IPS-18a (cell line): ENCODE results near the gene TUBA8.
"Not testable (repeated sequence)": the region's sequence is repeated elsewhere in the genome, so short reads cannot be mapped to it uniquely, and the experiment has no call there.

Source experiments
- H3K27ac ChIP-seq: one replicate; pipeline ENCODE4 v1.5.1; 2013; ENCODE audit warnings: low read length
- H3K27me3 ChIP-seq: one replicate; pipeline ENCODE4 v1.6.1; 2013; ENCODE audit warnings: mild to moderate bottlenecking, low read length; ENCODE audit not compliant: control insufficient read depth, insufficient read depth
- H3K36me3 ChIP-seq: one replicate; pipeline ENCODE4 v1.6.1; 2013; ENCODE audit warnings: low read depth, low read length; ENCODE audit not compliant: control insufficient read depth
- H3K4me1 ChIP-seq: one replicate; pipeline ENCODE4 v1.6.1; 2013; ENCODE audit warnings: low read depth, low read length; ENCODE audit not compliant: control insufficient read depth
- H3K4me3 ChIP-seq: one replicate; pipeline ENCODE4 v1.5.1; 2013; ENCODE audit warnings: low read length
- H3K9ac ChIP-seq: one replicate; pipeline ENCODE4 v1.6.1; 2013; ENCODE audit warnings: mild to moderate bottlenecking, low read length, moderate library complexity
- H3K9me3 ChIP-seq: one replicate; pipeline ENCODE4 v1.6.1; 2013; ENCODE audit warnings: low read depth, low read length; ENCODE audit not compliant: control insufficient read depth

Gene TUBA8

DNA sequence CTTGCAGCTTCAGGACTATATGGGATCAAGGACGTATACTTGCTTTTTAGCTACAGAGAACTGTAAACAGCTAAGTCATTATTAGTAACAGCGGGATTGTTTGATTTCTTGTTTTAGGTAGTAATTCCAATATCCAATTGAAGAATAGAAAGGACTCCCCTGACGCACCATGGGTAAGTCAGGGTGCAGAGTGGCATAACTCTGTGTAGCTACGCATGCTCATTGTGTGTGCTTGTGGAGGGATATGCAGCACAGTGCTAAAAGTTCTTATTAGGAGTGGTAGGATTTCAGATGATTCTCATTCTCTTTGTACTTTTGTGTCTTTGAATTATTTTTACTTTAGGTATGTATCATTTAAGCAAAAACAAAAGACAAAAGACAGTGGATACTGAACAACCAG lies 40.6 kb upstream of the TUBA8 start:
- H3K4me3 ChIP-seq: no peak overlapping the region
- H3K27me3 ChIP-seq: no peaks in the 10 kb centered on the region
- no peaks in the 10 kb centered on the region for H3K36me3 ChIP-seq
- H3K4me1 ChIP-seq: no peaks in the 10 kb centered on the region
- no peak overlapping the region for H3K27ac ChIP-seq
- no peaks in the 10 kb centered on the region for H3K9me3 ChIP-seq
- H3K9ac ChIP-seq: no peak overlapping the region

GRCh38 chr22:18070556-18071306 lies 39.9 kb upstream of the TUBA8 start:
- no peak overlapping the region for H3K9ac ChIP-seq
- no peaks in the 10 kb centered on the region for H3K36me3 ChIP-seq
- no peak overlapping the region for H3K27ac ChIP-seq
- H3K27me3 ChIP-seq: no peaks in the 10 kb centered on the region
- H3K9me3 ChIP-seq: no peaks in the 10 kb centered on the region
- H3K4me1 ChIP-seq: no peaks in the 10 kb centered on the region
- no peak overlapping the region for H3K4me3 ChIP-seq

DNA sequence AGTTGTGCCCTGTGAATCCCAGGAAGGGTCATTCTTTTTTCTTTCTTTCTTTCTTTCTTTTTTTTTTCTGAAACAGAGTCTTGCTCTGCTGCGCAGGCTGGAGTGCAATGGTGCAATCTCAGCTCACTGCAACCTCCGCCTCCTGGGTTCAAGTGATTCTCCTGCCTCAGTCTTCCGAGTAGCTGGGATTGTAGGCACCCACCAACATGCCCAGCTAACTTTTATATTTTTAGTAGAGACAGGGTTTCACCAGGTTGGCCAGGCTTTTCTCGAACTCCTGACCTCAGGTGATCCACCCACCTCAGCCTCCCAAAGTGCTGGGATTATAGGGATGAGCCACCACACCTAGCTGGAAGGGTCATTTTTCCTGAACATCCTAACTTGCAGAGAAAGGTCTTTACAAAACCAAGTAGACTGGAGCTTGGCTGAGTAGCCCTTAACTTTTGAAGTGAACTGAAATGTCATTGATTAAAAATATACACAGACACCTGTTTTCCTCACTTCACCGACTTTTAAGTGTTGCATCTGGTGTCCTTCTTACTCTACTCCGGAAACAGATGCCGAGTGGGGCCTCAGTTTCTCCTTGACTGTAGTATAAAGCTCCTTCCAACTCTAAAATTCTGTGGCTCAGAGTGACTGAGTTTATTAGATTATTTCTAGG lies 39.2 kb upstream of the TUBA8 start:
- H3K9me3 ChIP-seq, H3K9ac ChIP-seq, H3K36me3 ChIP-seq, H3K4me1 ChIP-seq, H3K4me3 ChIP-seq, H3K27me3 ChIP-seq, H3K27ac ChIP-seq: not testable (repeated sequence)

GRCh38 chr22:18071968-18072310 lies 38.7 kb upstream of the TUBA8 start:
- H3K9me3 ChIP-seq: no peaks in the 10 kb centered on the region
- no peak overlapping the region for H3K4me3 ChIP-seq
- no peak overlapping the region for H3K9ac ChIP-seq
- no peaks in the 10 kb centered on the region for H3K27me3 ChIP-seq
- H3K4me1 ChIP-seq: peaks cover 2% of the 10 kb centered on the region
- H3K27ac ChIP-seq: no peak overlapping the region
- H3K36me3 ChIP-seq: no peaks in the 10 kb centered on the region

GRCh38 chr22:18073467-18073866 lies 37.1 kb upstream of the TUBA8 start:
- no peaks in the 10 kb centered on the region for H3K27me3 ChIP-seq
- no peak overlapping the region for H3K9ac ChIP-seq
- no peaks in the 10 kb centered on the region for H3K36me3 ChIP-seq
- H3K27ac ChIP-seq: no peak overlapping the region
- H3K9me3 ChIP-seq: no peaks in the 10 kb centered on the region
- H3K4me1 ChIP-seq: peaks cover 6% of the 10 kb centered on the region
- H3K4me3 ChIP-seq: no peak overlapping the region

- H3K9me3 ChIP-seq, H3K27me3 ChIP-seq, H3K4me3 ChIP-seq, H3K36me3 ChIP-seq, H3K9ac ChIP-seq, H3K27ac ChIP-seq, H3K4me1 ChIP-seq: not testable (repeated sequence)
Measured at GRCh38 chr22:18073927-18074326, 36.7 kb upstream of the TUBA8 start.

GRCh38 chr22:18075101-18075719 lies 35.4 kb upstream of the TUBA8 start:
- no peak overlapping the region for H3K27ac ChIP-seq
- H3K36me3 ChIP-seq: peaks cover 5% of the 10 kb centered on the region
- H3K9me3 ChIP-seq: no peaks in the 10 kb centered on the region
- H3K27me3 ChIP-seq: no peaks in the 10 kb centered on the region
- H3K4me1 ChIP-seq: peaks cover 6% of the 10 kb centered on the region
- H3K4me3 ChIP-seq: no peak overlapping the region
- no peak overlapping the region for H3K9ac ChIP-seq

DNA sequence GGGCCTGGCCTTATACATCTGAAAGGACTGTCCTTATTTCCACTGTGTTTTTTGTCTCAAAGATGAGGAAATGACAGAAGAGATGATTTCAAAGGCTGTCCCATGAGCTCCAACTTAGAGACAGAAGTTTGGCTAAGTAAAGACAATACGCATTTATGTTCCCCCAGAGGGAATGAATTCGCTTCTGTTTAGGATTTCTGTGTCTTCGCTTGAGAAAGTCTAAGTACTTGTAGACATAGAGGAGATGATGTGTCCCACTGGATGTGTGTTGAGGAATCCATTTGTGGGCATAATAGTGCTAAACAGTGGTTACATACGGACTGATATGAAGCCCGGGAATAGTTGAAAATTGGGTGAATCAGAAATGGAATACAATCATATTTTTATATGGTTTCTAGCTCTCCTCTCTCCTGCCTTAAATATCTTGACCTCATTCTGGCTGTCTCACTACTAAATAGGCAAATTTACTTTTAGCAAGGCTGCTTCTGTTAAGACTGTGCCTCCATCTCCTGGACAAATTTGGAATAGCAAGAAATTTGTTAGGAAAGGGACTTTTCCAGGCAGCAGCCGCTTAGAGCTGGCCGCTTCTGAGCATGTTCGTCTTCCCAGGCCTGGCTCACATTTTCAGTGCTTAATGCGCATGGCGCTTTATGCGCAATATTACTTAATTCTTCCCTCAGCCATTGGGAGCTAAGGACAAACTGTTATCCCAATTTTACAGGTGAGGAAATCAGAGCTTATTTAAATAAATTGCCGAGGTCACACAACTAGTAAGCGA lies 34.7 kb upstream of the TUBA8 start:
- no peak overlapping the region for H3K4me3 ChIP-seq
- H3K4me1 ChIP-seq: peaks cover 6% of the 10 kb centered on the region

GRCh38 chr22:18077087-18077638 lies 33.4 kb upstream of the TUBA8 start:
- Histone ChIP-seq H3K9me3 (no peaks in the 10 kb centered on the region), H3K27me3 (no peaks in the 10 kb centered on the region), H3K4me1 (peaks cover 6% of the 10 kb centered on the region), H3K9ac (peak overlapping the region; percentile 93), H3K36me3 (peaks cover 23% of the 10 kb centered on the region), H3K27ac (no peak overlapping the region), H3K4me3 (peak overlapping the region; percentile 99)

More for the DNA sequence above, 34.7 kb upstream of the TUBA8 start:
- no peaks in the 10 kb centered on the region for H3K9me3 ChIP-seq
- H3K27ac ChIP-seq: no peak overlapping the region
- H3K36me3 ChIP-seq: peaks cover 12% of the 10 kb centered on the region
- H3K27me3 ChIP-seq: no peaks in the 10 kb centered on the region
- no peak overlapping the region for H3K9ac ChIP-seq

DNA sequence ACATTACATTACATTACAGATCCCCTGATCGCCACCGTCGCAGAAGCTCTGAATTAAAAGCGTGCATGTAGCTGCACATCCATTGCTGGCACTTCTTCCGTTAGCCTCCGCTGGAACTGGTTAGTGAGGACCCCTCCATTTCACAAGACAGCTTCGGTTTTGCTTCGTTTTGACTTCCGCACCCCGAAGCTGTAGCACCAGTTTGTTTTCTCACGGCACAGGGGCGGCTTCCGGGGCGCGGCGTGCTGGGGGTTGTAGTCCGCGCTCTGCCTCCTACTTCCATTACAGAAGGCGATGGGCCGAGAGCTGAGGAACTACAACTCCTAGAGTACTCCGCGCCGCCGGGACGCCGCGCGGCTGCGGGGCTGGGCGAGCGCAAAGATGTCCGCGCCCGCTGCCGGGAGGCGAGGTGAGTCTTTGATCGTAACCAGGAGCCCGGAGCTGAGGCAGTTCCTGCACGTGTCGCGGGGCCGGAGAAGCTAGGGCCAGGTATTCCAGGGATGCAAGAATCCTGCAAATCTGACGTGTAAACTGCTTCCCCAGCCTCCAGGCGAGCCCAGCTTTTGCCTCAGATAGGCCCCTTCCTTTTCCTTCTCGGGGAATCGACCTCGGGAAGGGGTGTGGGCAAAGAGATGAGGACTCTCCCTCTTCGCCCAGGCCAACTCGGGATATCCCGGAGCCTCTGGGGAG lies 32.8 kb upstream of the TUBA8 start, which contains the start of gene PEX26:
PEX26 (plus strand) TSS at position 352 of the 690 bp plus-strand sequence. CDS start 387 bp downstream, outside the sequence.
- peaks cover 6% of the 10 kb centered on the region for H3K4me1 ChIP-seq
- H3K4me3 ChIP-seq: peak within 1 kb of the TSS; percentile 99
- H3K27ac ChIP-seq: peak within 1 kb of the TSS; percentile 43
- no peaks in the 10 kb centered on the region for H3K9me3 ChIP-seq
- no peaks in the 10 kb centered on the region for H3K27me3 ChIP-seq
- H3K9ac ChIP-seq: peak within 1 kb of the TSS; percentile 93
- H3K36me3 ChIP-seq: peaks cover 29% of the 10 kb centered on the region
